Vagina (tissue), 2 donors: Measurements from ENCODE around the gene PARD3.

Experiments used
- CTCF ChIP-seq, 3 experiments: fragments of 450-650 bp in 2 of 3; fragments of 200-600 bp in 1 of 3; sonication (generic) in 1 of 3; IDR thresholded peaks; one replicate each; pipeline ENCODE4 v1.5.1; 2017 to 2019; ENCODE audit warnings: antibody characterized with exemption in 3 of 3, mild to moderate bottlenecking in 2 of 3, moderate library complexity in 2 of 3
- POLR2A ChIP-seq, 2 donors: fragments of 450-650 bp; IDR thresholded peaks; one replicate each; pipeline ENCODE4 v1.6.1; 2017; ENCODE audit warnings: antibody characterized with exemption in 2 of 2, mild to moderate bottlenecking in 2 of 2, moderate library complexity in 2 of 2
- POLR2AphosphoS5 ChIP-seq, 2 donors: sonication (generic); formaldehyde crosslinking; IDR thresholded peaks; one replicate each; pipeline ENCODE4 v1.9.0; 2017; ENCODE audit warnings: antibody characterized with exemption in 2 of 2, mild to moderate bottlenecking in 2 of 2, low read depth in 1 of 2; ENCODE audit not compliant: insufficient read depth in 1 of 2

DNA sequence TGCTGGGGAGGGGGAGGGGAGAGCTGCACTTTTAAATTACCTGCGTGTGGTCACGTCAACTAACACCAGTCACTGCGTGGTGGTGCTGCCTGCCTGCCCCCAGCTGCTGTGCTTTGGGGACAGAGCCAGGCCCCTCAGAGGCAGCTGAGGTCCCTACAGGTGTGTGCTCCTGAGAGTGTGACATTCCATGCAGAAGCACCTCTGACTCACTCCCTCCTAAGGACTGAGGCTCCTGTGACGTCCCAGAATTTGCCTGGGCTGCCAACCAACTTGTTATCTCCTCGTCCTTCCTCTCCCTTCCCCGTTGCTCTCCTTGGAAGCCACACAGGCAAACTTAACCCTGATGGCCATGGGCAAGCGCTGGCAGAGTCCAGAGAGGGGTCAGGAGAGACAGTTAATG, 563.0 kb downstream of the PARD3 start:
- TF ChIP-seq CTCF (IDR thresholded peaks at IDR 0.05) (no peak), POLR2AphosphoS5 (IDR thresholded peaks at IDR 0.05; ENCODE audit: insufficient read depth in 1 of 2, low read depth in 1 of 2) (no peak), POLR2A (IDR thresholded peaks at IDR 0.05) (no peak)
